ENCODE data around the gene ALPL.
"Not testable (repeated sequence)": the region's sequence is repeated elsewhere in the genome, so short reads cannot be mapped to it uniquely, and the experiment has no call there.

The ALPL gene

DNA sequence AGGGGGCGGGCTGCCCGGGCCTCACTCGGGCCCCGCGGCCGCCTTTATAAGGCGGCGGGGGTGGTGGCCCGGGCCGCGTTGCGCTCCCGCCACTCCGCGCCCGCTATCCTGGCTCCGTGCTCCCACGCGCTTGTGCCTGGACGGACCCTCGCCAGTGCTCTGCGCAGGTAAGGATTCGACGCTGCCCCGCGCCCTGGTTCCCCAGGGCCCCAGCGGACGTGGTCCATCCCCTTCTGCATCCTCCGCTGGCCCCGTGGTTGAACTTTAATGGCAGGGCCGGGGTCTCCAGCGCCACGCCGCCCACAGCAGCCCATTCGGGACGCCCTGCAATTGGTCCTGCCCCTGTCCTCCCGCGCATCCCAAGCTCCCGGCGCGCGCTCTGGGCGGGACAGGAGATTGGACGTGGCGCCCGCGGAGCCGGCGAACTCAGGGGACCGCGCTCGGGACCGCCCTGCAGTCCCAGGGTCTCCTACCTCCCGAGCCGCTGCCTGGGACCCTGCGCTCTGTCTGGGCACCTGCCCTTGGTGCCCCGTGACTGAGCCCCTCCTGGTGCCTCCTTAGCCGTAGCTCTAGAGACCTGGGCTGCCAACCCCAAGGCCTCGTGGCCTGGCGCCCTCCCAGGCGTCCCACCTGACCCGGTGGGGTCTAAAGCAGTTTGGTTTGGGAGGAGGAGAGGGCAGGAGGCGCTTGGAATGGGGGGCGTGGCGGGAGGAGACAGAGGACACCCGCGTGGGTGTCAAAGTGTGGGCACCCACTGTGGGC, at the start of gene ALPL:
Gene ALPL, plus strand, starts transcription at position 73 of the 762 bp plus-strand sequence. CDS start 44,659 bp downstream, outside the sequence.
- DNase-seq (ENCODE audit: low spot score): no peak

- not testable (repeated sequence) for DNase-seq (ENCODE audit: low spot score)
Observed at GRCh38 chr1:21465127-21465526, 44.1 kb upstream of the ALPL start.

DNA sequence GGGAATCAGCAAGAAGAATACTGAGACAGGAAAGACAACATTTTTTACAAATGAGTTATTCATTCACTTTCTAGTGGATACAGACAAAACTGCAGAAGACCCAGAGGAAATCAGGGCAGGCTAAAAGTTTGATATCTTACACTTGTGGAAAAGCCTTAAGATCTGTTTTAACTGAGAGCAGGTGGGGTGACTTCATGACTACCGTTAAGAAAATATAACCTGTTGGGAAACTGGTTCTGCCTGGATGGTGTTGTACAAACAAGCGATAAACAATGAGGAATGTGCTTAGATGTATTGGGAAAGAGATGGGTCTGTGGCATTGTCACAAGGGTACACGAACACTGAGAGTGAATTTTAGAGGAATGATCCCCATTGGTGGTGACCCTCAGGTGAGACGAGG, 41.3 kb upstream of the ALPL start:
- not testable (repeated sequence) for DNase-seq (ENCODE audit: low spot score)

DNA sequence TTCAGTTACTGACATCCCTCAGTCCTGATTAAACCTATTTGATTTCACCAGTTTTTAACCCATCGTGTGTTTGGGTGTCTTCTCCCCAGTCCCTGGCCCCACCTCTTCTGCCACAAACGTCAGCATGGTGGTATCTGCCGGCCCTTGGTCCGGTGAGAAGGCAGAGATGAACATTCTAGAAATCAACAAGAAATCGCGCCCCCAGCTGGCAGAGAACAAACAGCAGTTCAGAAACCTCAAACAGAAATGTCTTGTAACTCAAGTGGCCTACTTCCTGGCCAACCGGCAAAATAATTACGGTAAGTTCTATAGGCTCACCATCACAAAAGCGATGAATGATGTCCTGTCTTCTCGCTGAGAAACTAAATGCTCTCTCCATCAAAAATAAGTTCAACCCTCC, 40.6 kb upstream of the ALPL start:
- DNase-seq (ENCODE audit: low spot score): peak; percentile 45

GRCh38 chr1:21469581-21469980, 39.6 kb upstream of the ALPL start:
- DNase-seq (ENCODE audit: low spot score): no peak

GRCh38 chr1:21472861-21473260, 36.4 kb upstream of the ALPL start:
- no peak for DNase-seq (ENCODE audit: low spot score)

DNA sequence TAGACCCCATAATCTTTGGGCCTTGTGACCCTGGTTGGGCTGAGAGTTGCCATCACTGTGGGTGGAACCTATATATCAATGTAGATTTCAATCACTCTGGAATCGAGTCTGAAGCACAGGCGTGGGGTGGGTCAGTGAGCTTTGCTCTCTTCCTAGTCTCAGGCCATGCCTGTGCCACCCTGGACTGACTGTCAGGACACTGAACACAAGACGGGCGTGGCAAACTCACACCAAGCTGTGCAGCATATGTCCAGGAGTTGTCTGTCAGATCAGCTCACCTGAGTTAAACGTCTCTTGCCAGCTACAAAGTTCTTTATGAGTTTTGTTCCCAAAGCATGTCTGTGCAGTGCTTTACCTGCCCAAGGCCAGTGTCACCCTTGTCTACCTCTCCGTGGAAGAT, 30.9 kb upstream of the ALPL start:
- no peak for DNase-seq (ENCODE audit: low spot score)

DNA sequence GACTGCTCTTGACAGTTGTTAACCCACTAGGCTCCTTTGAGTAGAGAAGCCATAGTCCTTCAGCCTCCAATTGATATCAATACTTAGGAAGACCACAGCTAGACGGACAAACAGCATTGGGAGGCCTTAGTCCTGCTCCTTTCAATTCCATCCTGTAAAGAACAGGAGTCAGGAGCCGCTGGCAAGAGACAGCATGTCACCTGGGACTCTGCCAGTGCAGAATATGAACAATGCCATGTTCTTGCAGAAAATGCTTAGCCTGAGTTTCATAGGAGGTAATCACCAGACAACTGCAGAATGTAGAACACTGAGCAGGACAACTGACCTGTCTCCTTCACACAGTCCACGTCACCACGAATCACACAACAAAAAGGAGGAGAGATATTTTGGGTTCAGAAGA, 25.3 kb upstream of the ALPL start:
- DNase-seq (ENCODE audit: low spot score): not testable (repeated sequence)

DNA sequence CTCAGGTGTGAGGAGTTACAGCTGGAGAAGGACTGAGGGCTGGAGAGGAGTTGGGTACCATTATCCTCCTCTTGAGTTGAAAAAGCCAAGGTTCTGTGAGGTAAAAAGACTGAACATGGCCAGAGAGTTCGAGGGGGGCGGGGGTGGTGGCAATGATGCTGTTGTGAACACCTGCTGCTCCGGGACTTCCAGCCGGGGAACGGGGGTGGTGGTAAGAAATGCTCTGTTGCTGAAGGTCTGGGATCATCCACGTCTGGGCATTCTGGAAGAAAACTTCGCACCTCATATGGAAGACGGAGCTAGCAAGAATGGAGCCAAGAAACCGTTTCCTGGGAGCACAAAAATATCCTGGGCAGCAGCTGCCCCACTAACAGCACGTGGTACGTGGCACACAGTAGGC, 20.1 kb upstream of the ALPL start:
- DNase-seq (ENCODE audit: low spot score): no peak

GRCh38 chr1:21490774-21491487, 18.3 kb upstream of the ALPL start:
- DNase-seq (ENCODE audit: low spot score): peak; percentile 29

GRCh38 chr1:21491488-21492355, 17.5 kb upstream of the ALPL start:
- DNase-seq (ENCODE audit: low spot score): no peak

GRCh38 chr1:21492356-21492625, 16.9 kb upstream of the ALPL start:
- no peak for DNase-seq (ENCODE audit: low spot score)

DNA sequence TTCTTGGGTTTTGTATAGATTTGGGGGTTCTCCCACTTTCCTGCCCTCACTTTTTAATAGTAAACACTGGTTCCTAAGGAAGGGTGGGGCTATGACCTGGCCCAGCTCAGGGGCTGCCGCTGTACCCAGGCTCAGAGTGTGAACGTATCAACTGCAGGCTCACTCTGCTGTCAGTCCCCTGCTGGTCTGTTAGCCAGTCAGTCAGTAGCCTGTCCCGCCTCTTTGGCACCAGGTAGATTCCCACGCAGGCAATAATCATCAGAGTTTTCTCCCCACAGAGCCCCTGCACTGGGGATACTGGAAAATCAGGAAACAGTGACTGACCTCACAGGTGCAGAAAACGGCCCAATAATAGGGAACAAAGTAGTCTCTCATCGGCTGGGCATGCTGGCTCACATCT, 15.0 kb upstream of the ALPL start:
- DNase-seq (ENCODE audit: low spot score): no peak

DNA sequence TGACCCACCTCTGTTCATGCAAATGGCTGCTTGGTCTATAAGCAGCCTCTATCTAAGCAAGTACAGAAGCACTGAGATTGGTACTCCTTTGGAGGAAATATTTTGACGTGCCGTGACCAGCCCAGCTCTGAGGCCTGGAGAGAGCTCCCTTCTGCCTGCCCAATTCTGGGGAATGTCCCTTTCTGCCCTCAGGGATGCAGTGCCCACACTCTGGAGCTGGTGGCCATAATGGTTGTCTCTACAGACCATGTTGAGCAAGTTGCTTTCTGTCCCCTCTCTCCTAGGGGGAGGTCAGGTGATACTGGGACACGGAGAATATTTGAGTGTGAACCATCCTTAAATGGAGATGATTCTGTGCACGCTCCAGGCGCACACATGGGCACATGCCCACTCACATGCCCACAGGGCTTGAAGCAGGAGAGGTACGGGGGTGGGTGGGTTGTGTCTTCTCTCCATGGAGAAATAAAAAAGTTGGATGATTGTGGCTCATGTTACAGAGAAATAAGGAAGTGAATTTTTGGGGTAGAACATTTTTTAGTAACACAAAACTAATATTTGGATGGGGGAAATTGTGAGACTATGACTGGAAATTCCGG, 13.9 kb upstream of the ALPL start:
- no peak for DNase-seq (ENCODE audit: low spot score)

DNA sequence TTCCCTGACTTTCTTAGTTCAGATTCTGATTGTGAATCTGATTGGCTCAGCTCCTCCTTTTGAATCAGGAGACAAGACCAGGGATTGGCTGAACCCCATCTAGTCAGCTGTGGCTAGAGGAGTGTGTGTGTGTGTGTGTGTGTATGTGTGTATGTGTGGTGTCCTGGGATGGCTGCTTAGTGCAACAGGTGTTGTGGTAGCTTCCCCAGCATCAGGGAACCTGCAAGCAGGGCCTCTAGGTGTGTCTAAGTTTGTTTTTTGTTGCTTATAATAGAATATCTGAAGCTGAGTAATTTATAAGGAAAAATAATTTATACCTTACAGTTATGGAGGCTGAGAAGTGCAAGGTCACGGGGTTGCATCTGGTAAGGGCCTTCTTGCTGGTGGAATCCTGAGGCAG, 13.2 kb upstream of the ALPL start:
- no peak for DNase-seq (ENCODE audit: low spot score)

DNA sequence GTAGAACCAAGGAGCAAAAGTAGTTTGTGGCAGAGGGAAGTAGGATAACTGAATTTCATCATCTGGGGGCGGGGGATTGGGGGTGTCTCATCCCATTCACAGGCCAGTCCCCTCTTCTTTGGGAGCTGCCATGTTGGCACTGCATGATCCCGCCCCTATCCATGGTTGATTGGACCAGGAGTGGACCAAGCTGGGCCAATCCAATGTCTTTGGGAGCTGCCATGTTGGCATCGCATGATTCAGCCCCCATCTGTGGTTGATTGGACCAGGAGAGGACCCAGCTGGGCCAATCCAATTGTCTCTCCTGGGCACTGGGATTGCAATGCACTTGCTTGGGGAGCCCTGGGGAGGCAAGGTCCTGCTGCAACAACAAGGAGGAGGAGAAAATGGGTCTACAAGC, 12.3 kb upstream of the ALPL start:
- DNase-seq (ENCODE audit: low spot score): no peak

DNA sequence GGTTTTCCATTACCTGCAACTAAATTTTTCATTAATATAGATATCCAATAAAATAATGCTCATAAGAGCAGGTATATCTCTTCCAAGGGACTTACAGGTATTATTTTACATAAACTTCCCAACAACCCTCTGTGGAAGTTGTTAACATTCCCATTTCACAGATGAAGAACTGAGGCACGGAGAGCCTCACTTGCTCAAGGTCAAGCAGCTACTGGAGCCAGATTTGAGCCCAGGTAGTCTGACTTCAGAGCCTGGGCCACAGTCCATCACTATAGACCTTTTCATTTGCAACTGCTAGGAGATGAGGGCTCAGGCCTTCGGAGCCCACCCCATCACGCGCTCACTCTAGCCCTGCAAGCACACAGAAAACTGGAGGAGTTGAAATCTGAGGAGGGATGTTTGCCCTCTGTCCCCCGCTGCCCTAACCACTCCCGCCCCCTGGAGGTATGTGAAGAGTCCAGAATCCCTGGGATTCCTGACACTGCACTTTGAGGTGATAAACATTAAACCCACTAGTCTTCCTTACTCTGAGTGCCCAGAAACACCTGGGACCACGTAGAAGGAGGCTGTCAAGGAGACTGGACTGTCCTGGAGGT, 11.7 kb upstream of the ALPL start:
- no peak for DNase-seq (ENCODE audit: low spot score)

DNA sequence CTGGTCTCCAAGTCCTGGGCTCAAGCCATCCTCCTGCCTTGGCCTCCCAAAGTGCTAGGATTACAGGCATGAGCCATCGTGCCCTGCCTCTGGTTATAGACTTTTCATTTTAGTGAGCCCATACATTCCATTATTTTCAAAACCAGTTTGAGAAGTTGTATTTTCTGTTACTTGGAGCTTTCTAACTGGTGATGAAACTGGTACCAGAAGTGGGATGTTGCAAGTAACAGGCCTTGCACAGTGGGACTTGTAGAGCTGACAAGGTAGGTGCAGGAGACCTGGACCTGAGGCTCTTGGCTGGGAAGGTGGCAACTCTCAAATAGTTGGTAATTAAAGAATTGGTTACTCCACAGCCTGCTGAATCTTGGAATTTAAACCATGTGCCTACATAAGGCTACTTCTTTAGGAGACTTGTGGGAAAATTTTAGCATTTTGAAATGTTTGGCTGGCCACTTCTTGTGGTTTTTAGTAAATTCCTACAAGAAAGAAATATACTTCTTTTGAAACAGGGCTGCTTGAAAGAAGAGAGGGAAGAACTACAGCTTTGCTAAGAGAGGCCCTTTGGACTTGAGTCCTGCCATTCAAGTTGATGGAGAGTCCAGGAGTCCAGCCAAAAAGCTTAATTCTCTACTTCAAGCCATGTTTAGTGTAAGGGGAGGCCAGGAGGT, 9.8 kb upstream of the ALPL start:
- DNase-seq (ENCODE audit: low spot score): no peak

DNA sequence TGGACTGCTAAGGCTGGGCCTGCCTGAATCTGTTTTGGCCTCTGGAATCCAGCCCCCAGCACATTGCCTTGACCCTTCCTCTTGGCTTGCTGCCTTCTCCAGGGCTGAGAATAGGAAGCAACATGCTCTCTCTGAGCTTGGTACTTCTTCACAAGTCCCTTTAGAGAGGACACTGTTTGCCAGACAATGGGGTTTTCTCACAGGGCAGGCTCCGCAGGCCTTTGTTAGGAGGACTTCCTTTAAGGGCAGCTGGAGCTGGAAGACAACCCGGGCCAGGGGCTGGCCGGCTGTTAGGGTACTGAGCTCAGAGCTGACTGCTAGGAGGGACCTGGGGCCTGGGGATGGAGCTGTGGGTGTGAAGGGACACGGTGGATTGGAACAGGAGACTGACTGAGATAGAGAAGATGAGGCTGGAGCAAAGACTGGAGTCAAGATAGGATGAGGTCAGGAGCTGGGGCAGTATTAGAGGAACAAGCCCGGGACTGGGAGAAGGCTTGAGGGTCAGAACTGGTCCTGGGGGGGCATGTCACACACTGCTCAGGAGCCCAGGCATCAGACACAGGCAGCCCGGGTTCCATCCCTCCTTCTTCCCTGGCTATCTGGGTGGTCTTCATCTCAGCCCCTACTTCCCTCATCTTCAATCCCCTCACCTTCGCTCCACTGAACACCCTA, 5.4 kb upstream of the ALPL start:
- DNase-seq (ENCODE audit: low spot score): no peak

DNA sequence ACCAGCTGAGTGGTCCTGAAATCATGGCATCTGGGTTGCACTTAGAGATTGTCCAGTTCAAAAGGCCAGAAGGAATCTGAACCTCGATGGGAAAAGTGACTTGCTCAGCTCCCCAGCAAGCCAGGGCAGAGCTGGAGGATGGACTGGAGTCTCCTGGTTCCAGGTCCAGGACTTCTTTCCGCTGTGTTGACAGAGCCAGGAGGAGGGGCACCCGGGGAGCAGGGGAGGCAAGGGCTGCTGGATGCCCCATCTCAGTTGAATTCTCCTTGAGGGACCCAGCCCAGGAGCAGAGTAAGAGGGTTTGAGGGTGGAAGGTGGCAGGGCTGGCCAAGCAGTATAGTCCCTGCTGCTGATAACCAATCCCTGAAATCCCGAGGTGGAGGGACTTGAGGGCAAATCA, 2.4 kb upstream of the ALPL start:
- DNase-seq (ENCODE audit: low spot score): no peak

All from hematopoietic multipotent progenitor cell treated with erythropoietin and hydrocortisone succinate and interleukin-3 and kit ligand, for 15 days (in vitro differentiated cells).